Smooth muscle cell (in vitro differentiated cells): Measurements from ENCODE around the gene BSND. TPM values are rescaled to one million over a fixed set of nuclear protein-coding genes. Genes with fewer than 3 reads are reported as not detected.

Source experiments
- DNase-seq: peaks from one replicate; lab custom pipeline; 2025; ENCODE audit not compliant: unreplicated experiment; lab: John Stamatoyannopoulos, UW
- H2AFZ ChIP-seq: fragments of 200-600 bp; sonication (generic); 2 replicates; pipeline ENCODE4 v1.6.0; 2016; ENCODE audit warnings: antibody characterized with exemption, low read depth, mild to moderate bottlenecking
- H3F3A ChIP-seq: fragments of 200-600 bp; sonication (generic); 2 replicates; pipeline ENCODE4 v1.6.0; 2017; ENCODE audit warnings: antibody characterized with exemption, low read depth
- H3K27ac ChIP-seq: fragments of 200-600 bp; sonication (generic); 2 replicates; pipeline ENCODE4 v1.5.1; 2016; ENCODE audit warnings: low read depth, mild to moderate bottlenecking
- H3K27me3 ChIP-seq: fragments of 200-600 bp; sonication (generic); 2 replicates; pipeline ENCODE4 v1.6.1; 2016; ENCODE audit warnings: low read depth, mild to moderate bottlenecking
- H3K36me3 ChIP-seq: fragments of 200-600 bp; sonication (generic); 2 replicates; pipeline ENCODE4 v1.5.1; 2016; ENCODE audit warnings: low read depth
- H3K4me1 ChIP-seq: fragments of 200-600 bp; sonication (generic); 2 replicates; pipeline ENCODE4 v1.5.1; 2016; ENCODE audit warnings: low read depth
- H3K4me2 ChIP-seq: fragments of 200-600 bp; sonication (generic); 2 replicates; pipeline ENCODE4 v1.6.0; 2016; ENCODE audit warnings: mild to moderate bottlenecking
- H3K4me3 ChIP-seq: fragments of 200-600 bp; sonication (generic); 2 replicates; pipeline ENCODE4 v1.5.1; 2016; ENCODE audit warnings: mild to moderate bottlenecking
- H3K79me2 ChIP-seq: fragments of 200-600 bp; sonication (generic); 2 replicates; pipeline ENCODE4 v1.6.0; 2016; ENCODE audit warnings: low read depth, mild to moderate bottlenecking
- H3K9ac ChIP-seq: fragments of 200-600 bp; sonication (generic); 2 replicates; pipeline ENCODE4 v1.6.0; 2016; ENCODE audit warnings: low read depth
- H3K9me3 ChIP-seq: fragments of 200-600 bp; sonication (generic); replicated peaks from 2 replicates; pipeline ENCODE4 v1.5.1; 2016; ENCODE audit warnings: low read depth
- H4K20me1 ChIP-seq: fragments of 200-600 bp; sonication (generic); 2 replicates; pipeline ENCODE4 v1.6.0; 2016; ENCODE audit warnings: low read depth
- WGBS: methylation state at CpG from one replicate; pipeline ENCODE4 v1.1.7; 2016; ENCODE audit warnings: low lambda C conversion rate; 5-methylcytosine and 5-hydroxymethylcytosine counted together
- polyA plus RNA-seq: library from polyadenylated mRNA; unstranded; fragments of >200 nt; fragmentation: Nextera tagmentation; extraction: Ambion mirVana; gene quantifications from 2 replicates; pipeline ENCODE4 v1.2.1, GENCODE V29; 2016
- total RNA-seq: library from RNA; depleted of rRNA; stranded (reverse); fragments of >200 nt; gene quantifications from 2 replicates; pipeline ENCODE4 v1.2.3, GENCODE V29; 2014
- TF ChIP-seq, protein P1 (sequence below): fragments of 200-600 bp; sonication (generic); IDR thresholded peaks from 2 replicates; pipeline ENCODE4 v1.5.1; 2017; ENCODE audit warnings: borderline replicate concordance, mild to moderate bottlenecking, antibody characterized with exemption; ENCODE audit not compliant: insufficient read depth, poor library complexity, severe bottlenecking

The BSND gene
- total and polyA plus RNA-seq, 2 experiments from 2014 or later, result not detected

DNA sequence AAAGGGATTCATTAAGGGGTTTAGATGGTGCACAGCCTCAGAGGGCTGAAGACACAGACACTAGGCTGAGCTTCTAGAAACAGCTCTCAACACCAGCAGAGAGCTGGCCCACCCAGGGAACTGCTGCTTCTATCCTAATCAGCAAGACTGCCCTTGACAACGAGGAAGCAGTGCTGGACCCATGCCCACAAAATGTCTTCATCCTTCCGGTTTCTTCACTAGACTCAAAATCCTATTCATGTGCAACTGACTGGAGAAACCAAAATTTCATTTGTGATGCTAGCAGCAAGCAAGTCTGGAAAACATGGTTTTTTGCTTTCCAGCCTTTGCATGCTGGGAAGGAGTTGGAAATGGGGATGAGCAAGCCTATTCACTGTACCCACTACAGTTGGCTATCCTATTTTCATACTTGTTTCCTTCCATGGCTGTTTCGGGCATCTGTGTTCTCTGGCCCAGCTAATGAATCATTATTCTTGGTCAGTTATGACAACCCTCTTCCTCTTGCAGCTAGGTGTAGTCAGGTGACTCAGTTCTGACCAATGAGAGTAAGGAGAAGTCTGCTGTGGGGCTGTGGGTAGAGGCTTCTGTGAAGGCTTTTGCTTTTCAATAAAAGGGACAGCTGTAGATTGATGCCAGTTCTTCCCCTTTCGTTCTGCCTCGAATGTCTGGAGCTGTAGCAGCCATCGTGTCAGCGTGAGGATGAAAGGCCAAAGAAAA, 33.0 kb upstream of the BSND start:
- 81% methylated on average over 7 of the region's 7 CpGs for WGBS
- Histone ChIP-seq H3K4me3 (no peak overlapping the region), H3K9ac (no peak overlapping the region), H3K79me2 (no peaks in the 10 kb centered on the region), H3K27me3 (no peaks in the 10 kb centered on the region), H3F3A (no peaks in the 10 kb centered on the region), H3K36me3 (no peaks in the 10 kb centered on the region), H4K20me1 (no peaks in the 10 kb centered on the region), H3K27ac (no peak overlapping the region), H3K9me3 (no peaks in the 10 kb centered on the region), H3K4me1 (no peaks in the 10 kb centered on the region), H3K4me2 (no peak overlapping the region), H2AFZ (no peak overlapping the region)
- TF ChIP-seq, protein P1, sequence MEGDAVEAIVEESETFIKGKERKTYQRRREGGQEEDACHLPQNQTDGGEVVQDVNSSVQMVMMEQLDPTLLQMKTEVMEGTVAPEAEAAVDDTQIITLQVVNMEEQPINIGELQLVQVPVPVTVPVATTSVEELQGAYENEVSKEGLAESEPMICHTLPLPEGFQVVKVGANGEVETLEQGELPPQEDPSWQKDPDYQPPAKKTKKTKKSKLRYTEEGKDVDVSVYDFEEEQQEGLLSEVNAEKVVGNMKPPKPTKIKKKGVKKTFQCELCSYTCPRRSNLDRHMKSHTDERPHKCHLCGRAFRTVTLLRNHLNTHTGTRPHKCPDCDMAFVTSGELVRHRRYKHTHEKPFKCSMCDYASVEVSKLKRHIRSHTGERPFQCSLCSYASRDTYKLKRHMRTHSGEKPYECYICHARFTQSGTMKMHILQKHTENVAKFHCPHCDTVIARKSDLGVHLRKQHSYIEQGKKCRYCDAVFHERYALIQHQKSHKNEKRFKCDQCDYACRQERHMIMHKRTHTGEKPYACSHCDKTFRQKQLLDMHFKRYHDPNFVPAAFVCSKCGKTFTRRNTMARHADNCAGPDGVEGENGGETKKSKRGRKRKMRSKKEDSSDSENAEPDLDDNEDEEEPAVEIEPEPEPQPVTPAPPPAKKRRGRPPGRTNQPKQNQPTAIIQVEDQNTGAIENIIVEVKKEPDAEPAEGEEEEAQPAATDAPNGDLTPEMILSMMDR, result no peak
- no peak for DNase-seq

DNA sequence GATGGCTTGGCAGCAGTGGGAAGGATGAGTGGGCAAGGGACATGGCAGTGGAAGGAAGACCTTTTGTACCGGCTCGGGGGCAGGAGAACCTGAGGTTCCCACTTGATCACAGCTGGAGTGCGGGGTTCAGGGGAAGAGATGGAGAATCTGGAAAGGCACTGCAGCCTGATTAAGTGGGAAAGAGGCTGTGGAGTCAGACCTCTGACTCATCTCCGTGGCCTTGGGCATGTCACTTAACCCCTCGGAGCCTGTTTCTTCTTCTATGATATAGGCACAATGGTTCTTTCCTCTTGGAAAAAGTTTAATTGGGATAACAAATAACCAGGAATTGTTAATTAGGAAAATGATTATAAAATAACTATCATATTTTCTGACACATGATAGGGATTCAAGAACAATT, 31.4 kb upstream of the BSND start:
- Histone ChIP-seq H3K27me3 (no peaks in the 10 kb centered on the region), H3K36me3 (no peaks in the 10 kb centered on the region), H3K27ac (no peak overlapping the region), H3K4me1 (no peaks in the 10 kb centered on the region), H3K9ac (no peak overlapping the region), H3K79me2 (no peaks in the 10 kb centered on the region), H2AFZ (no peak overlapping the region), H3F3A (no peaks in the 10 kb centered on the region), H3K4me3 (no peak overlapping the region), H3K4me2 (no peak overlapping the region), H4K20me1 (no peaks in the 10 kb centered on the region), H3K9me3 (no peaks in the 10 kb centered on the region)
- no peak for DNase-seq
- TF ChIP-seq, protein P1, result no peak
- WGBS, result 55% methylated on average over 5 of the region's 5 CpGs

DNA sequence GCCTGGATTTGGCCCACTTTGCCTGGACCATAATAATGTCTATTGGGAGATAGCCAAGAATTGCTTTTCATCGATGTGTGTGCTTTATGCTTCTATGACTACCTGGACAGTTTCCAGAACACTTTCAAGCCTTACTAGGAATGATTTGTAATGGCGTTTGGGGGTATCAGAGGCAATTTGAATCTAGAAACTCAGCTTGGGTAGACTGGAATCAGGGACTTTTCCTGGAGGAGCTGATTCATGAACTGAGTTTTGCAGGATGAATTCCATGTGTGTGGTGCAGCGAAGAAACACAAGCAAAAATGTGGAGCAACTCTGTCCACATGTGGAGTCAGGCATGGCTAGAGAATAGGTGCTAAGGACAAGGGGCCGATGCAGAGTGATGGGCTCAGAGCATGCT, 30.2 kb upstream of the BSND start:
- Histone ChIP-seq H3K4me1 (peaks cover 2% of the 10 kb centered on the region), H3K9ac (no peak overlapping the region), H4K20me1 (no peaks in the 10 kb centered on the region), H2AFZ (no peak overlapping the region), H3K27me3 (no peaks in the 10 kb centered on the region), H3K4me3 (no peak overlapping the region), H3K27ac (no peak overlapping the region), H3K79me2 (no peaks in the 10 kb centered on the region), H3K4me2 (no peak overlapping the region), H3F3A (no peaks in the 10 kb centered on the region), H3K36me3 (no peaks in the 10 kb centered on the region), H3K9me3 (no peaks in the 10 kb centered on the region)
- WGBS, result 92% methylated on average over 4 of the region's 4 CpGs
- no peak for DNase-seq
- TF ChIP-seq, protein P1, result no peak

DNA sequence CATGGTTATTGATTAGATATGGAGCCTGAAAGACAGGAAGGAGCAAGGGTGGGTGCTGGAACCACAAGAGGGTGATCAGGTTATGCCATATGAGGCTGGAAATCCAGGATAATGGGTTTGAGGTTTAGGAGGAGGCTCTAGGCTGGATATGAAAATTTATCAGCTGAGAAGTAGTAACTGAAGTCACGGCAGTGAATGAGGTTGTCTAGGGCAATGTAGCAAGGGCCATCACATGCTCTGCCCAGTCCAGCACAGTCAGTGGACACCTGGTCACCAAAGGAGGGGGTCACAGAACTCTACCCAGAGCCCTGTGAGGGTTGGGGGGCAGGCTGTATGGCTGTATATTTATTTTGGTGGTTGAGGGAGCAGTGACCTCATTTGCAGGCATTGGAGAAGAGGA, 28.9 kb upstream of the BSND start:
- Histone ChIP-seq H3K9ac (no peak overlapping the region), H3K79me2 (no peaks in the 10 kb centered on the region), H3K27me3 (no peaks in the 10 kb centered on the region), H3K4me1 (peaks cover 2% of the 10 kb centered on the region), H3K36me3 (no peaks in the 10 kb centered on the region), H2AFZ (no peak overlapping the region), H3K4me2 (no peak overlapping the region), H3K4me3 (no peak overlapping the region), H3F3A (no peaks in the 10 kb centered on the region), H3K9me3 (no peaks in the 10 kb centered on the region), H3K27ac (no peak overlapping the region), H4K20me1 (no peaks in the 10 kb centered on the region)
- DNase-seq, result no peak
- TF ChIP-seq, protein P1, result no peak
- WGBS, result 93% methylated on average over 1 of the region's 1 CpG
